Lung (tissue), 12 donors: ENCODE data around the gene TRIM65. TPM values are rescaled to one million over a fixed set of nuclear protein-coding genes. Genes with fewer than 3 reads are reported as not detected.

Source experiments
- ATAC-seq: fragments of 200-7000 bp; cut with Tn5 transposase; one replicate; pipeline ENCODE4 v1.9.1; 2020; ENCODE audit warnings: moderate number of reproducible peaks; ENCODE audit not compliant: insufficient read depth, low FRiP score
- DNase-seq, 3 donors: peaks; one replicate each; pipeline ENCODE4 v3.0.0-alpha.2; 2013 to 2017
- H3K27ac ChIP-seq, 2 donors: one replicate each; pipeline ENCODE4 v1.5.1; 2013; ENCODE audit warnings: mild to moderate bottlenecking in 2 of 2, moderate library complexity in 2 of 2, control low read depth in 1 of 2, inconsistent platforms in 1 of 2, low read depth in 1 of 2, low read length in 1 of 2
- H3K27me3 ChIP-seq, 3 donors: one replicate each; pipeline ENCODE4 v1.5.1; 2013; ENCODE audit warnings: low read length in 2 of 3; ENCODE audit not compliant: control insufficient read depth in 3 of 3, insufficient read depth in 3 of 3
- H3K36me3 ChIP-seq, 4 donors: one replicate each; pipeline ENCODE4 v1.5.1; 2013; ENCODE audit warnings: low read length in 4 of 4, mild to moderate bottlenecking in 1 of 4, moderate library complexity in 1 of 4; ENCODE audit not compliant: control insufficient read depth in 4 of 4, insufficient read depth in 4 of 4
- H3K4me1 ChIP-seq, 5 donors: one replicate each; pipeline ENCODE4 v1.5.1; 2013; ENCODE audit warnings: low read length in 5 of 5, mild to moderate bottlenecking in 2 of 5, moderate library complexity in 1 of 5; ENCODE audit not compliant: control insufficient read depth in 5 of 5, insufficient read depth in 5 of 5
- H3K4me3 ChIP-seq: one replicate; pipeline ENCODE4 v1.5.1; 2013; ENCODE audit warnings: mild to moderate bottlenecking, control low read depth, moderate library complexity
- H3K9ac ChIP-seq, 2 donors: one replicate each; pipeline ENCODE4 v1.5.1; 2013; ENCODE audit warnings: low read length in 2 of 2, control low read depth in 1 of 2; ENCODE audit not compliant: insufficient read depth in 1 of 2
- H3K9me3 ChIP-seq, 4 donors: one replicate each; pipeline ENCODE4 v1.5.1; 2013; ENCODE audit warnings: low read length in 3 of 4, mild to moderate bottlenecking in 1 of 4, moderate library complexity in 1 of 4; ENCODE audit not compliant: control insufficient read depth in 4 of 4, insufficient read depth in 3 of 4
- CTCF ChIP-seq: IDR thresholded peaks from 2 replicates; pipeline ENCODE4 v1.5.1; 2012; ENCODE audit warnings: mild to moderate bottlenecking; ENCODE audit errors: control extremely low read depth, extremely low read depth
- WGBS, 2 donors: extraction: QIAGEN DNeasy Blood & Tissue Kit; methylation state at CpG; one replicate each; pipeline ENCODE4 v1.1.7; 2013; 5-methylcytosine and 5-hydroxymethylcytosine counted together
- polyA plus RNA-seq, 2 donors: library from polyadenylated mRNA; stranded (reverse); fragments of 200-250 nt; gene quantifications; one replicate each; pipeline ENCODE4 v1.2.1, GENCODE V29; 2013
- total RNA-seq, 2 donors: library from RNA; depleted of rRNA in 1 of 2; stranded (reverse); fragments of >200 nt in 1 of 2; gene quantifications; one replicate each; pipeline ENCODE4 v1.2.1, GENCODE V29; 2014 to 2021
- donor health status: control.
- donor health status: control.
- donor health status: Bipolar disorder and iron deficiency.
- donor health status: healthy.
- donor health status: DM: yes; HTN: yes; CAD: no.

Gene TRIM65
- total and polyA plus RNA-seq, 4 donors, result 12.7 to 32.9 (median 21.2) TPM

DNA sequence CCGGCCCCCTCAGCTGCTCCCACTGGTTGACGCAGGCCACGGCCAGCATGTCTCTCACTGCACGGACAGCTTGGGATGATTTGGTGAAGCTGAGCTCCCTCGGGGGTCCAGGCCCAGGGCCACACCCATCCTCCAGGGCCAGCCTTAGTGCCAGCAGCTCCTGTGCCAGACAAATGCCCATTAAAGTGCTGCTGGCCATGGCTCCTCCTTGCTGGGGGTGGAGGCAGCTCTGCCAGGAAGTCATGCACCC is 20.9 kb downstream of the TRIM65 start:
- ATAC-seq (peak; percentile 42), DNase-seq (no peak)
- no peak overlapping the region for H3K4me3 ChIP-seq
- H3K27me3 ChIP-seq, result no peaks in the 10 kb centered on the region
- H3K9ac ChIP-seq, result no peak overlapping the region
- WGBS, 2 donors, result 41 to 48% methylated on average over 5 of the region's 5 CpGs
- H3K36me3 ChIP-seq, result peaks cover 0 to 11% (median 7%) of the 10 kb centered on the region in 4 donors
- H3K9me3 ChIP-seq, result no peaks in the 10 kb centered on the region
- no peak for TF ChIP-seq CTCF
- H3K27ac ChIP-seq, result peak overlapping the region; percentile 75 to 94
- peaks cover 3 to 36% (median 22%) of the 10 kb centered on the region in 5 donors for H3K4me1 ChIP-seq

DNA sequence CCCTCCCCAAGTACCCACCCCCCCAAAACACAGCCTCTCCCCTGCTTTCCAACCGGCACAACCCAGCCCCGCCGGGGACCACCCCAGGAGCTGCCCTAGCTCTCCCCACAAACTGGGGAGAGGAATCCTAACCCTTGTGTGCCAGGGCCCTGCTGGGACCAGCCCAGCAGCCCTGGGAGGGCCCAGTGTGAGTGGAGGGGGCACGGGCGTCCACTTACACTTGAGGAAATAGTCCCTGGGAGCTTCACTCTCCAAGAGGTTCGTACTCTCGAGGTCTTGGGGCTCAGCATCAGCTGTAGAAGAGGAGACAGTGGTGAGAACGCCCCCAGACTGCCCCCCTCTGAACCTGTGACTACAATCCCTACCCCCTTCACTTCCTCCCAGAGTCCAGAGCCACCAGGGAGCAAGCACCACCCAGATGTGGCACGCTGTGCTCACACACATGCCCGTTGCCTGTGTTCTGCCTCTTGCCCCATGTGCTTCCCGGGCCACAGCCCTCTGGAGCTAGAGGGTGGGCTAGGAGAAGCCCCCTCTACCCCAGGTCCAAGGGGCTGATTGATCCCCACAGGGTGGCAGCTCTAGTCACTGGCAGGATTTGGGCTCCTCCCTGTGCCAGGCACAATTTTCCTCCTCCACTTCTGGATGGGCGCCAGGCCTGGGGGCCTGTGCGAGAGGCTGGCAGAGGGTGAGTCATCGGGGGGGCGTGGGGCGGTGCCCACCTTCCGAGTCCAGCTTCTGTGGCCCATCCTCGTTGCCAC is 21.4 kb downstream of the TRIM65 start:
- Histone ChIP-seq H3K4me1 (peaks cover 3 to 41% (median 25%) of the 10 kb centered on the region in 5 donors), H3K9me3 (no peaks in the 10 kb centered on the region), H3K9ac (no peak overlapping the region), H3K27ac (peak overlapping the region; percentile 75 to 94), H3K36me3 (peaks cover 0 to 11% (median 7%) of the 10 kb centered on the region in 4 donors), H3K27me3 (no peaks in the 10 kb centered on the region), H3K4me3 (no peak overlapping the region)
- no peak for ATAC-seq
- no peak for DNase-seq
- 55 to 65% methylated on average over 17 to 18 of the region's 18 CpGs for WGBS, 2 donors
- no peak for TF ChIP-seq CTCF

DNA sequence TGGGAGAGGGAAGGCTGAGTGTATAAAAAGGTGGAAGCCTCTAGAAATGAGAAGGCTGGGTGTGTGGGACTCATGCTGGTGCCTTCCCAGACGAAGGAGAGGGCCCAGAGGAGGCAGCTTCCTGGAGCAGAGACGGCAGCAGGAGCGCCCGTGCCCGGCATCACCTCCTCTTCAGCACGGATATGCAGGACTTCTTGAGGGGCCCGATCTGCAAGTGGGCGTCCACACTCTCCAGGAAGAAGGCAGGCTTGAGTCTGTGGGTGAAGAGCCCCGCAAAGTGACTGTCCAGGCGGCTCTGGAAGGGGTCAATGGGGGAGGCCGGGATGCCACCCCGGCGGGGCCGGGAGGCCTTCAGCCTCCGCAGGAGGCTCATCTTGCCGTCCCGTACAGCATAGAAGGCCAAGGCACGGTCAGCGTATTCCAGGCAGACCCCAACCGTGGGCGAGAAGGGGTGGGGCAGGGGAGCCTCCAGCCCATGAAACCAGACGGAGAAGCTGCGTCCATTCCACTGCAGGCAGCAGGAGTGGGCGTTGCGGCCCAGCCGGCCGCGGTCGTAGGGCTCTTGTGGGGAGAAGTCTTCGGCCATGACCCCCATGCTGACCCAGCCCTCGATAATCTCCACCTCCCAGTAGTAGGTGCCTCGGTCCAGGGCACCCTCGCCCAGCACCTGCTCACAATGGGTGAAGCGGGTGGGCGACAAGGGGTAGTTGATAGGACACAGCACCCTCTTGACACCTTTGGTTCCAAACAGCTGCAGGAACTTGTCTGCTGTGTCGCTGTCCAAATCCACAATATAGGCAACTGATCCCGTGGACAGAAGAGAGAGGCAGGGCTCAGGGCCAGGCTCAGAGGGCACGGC is 22.2 kb downstream of the TRIM65 start:
- Histone ChIP-seq H3K4me3 (no peak overlapping the region), H3K4me1 (peaks cover 3 to 49% (median 29%) of the 10 kb centered on the region in 5 donors), H3K9me3 (no peaks in the 10 kb centered on the region), H3K27ac (peak overlapping the region in 1 of 2 donors; percentile 96), H3K9ac (no peak overlapping the region), H3K36me3 (peaks cover 0 to 11% (median 7%) of the 10 kb centered on the region in 4 donors), H3K27me3 (no peaks in the 10 kb centered on the region)
- WGBS, 2 donors, result 93 to 97% methylated on average over 38 of the region's 38 CpGs
- ATAC-seq, result no peak
- no peak for TF ChIP-seq CTCF
- DNase-seq, result no peak
